Mononuclear cell (primary cell): ENCODE measurements around the gene EIF4E2. TPM values are rescaled to one million over a fixed set of nuclear protein-coding genes. Genes with fewer than 3 reads are reported as not detected.

Experiments
- H3K27me3 ChIP-seq: 2 replicates; pipeline ENCODE4 v1.6.0; 2011; ENCODE audit warnings: low read length, control low read depth; ENCODE audit not compliant: insufficient read depth
- H3K4me1 ChIP-seq: 2 replicates; pipeline ENCODE4 v1.5.1; 2011; ENCODE audit warnings: mild to moderate bottlenecking, low read length, control low read depth; ENCODE audit not compliant: insufficient read depth
- H3K4me3 ChIP-seq: 2 replicates; pipeline ENCODE4 v1.5.1; 2011; ENCODE audit warnings: mild to moderate bottlenecking, low read length, moderate library complexity
- H3K9me3 ChIP-seq: 2 replicates; pipeline ENCODE4 v1.5.1; 2011; ENCODE audit warnings: low read depth, mild to moderate bottlenecking, control low read depth, low read length
- total RNA-seq: library from RNA; depleted of rRNA; stranded (reverse); fragments of >200 nt; gene quantifications from one replicate; pipeline ENCODE4 v1.2.3, GENCODE V29; 2012

The EIF4E2 gene
- total RNA-seq, 1 donor: 50.1 TPM

DNA sequence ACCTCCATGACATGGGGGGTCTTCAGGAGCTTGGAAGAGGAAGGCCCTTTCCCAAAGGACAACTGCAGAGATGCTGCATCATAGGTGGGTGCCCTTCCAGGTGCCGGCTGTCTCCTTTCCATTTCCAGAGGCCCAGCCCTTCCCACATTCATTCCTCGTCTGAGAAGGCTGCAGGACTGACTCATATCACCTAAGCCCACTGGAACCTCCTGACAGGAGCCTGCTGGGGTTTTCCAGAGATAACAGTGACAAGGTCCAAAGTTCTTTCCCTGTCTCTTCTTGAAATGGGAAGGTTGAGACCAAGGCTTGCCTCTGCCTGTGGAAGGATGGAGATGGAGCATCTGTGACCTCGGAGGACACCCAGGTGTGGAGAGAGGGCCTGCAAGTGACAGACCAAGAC lies 33.9 kb upstream of the EIF4E2 start:
- H3K27me3 ChIP-seq: peaks cover 4% of the 10 kb centered on the region
- H3K9me3 ChIP-seq: no peaks in the 10 kb centered on the region
- H3K4me1 ChIP-seq: no peaks in the 10 kb centered on the region
- H3K4me3 ChIP-seq: no peak overlapping the region

DNA sequence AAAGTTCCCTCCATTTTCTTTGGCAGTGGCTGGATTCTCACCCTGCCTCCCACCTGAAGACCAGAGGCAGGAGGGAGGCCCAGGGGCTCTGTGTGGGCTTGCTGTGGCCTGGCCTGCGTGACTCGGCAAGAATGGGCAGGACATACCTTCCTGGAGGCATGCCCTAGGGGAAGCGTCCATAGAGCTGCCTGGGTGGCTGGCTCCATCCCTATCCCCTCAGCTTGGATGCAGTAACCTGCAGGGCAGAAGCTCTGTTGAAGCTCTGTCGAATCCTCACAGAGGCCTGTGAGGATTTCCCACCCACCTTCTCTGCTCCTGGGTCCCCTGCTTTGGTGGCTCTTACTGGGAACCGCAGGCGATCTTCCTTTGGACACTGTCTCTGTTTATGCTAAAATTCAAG lies 31.6 kb upstream of the EIF4E2 start:
- Histone ChIP-seq H3K27me3 (peaks cover 19% of the 10 kb centered on the region), H3K9me3 (no peaks in the 10 kb centered on the region), H3K4me1 (peaks cover 19% of the 10 kb centered on the region)

DNA sequence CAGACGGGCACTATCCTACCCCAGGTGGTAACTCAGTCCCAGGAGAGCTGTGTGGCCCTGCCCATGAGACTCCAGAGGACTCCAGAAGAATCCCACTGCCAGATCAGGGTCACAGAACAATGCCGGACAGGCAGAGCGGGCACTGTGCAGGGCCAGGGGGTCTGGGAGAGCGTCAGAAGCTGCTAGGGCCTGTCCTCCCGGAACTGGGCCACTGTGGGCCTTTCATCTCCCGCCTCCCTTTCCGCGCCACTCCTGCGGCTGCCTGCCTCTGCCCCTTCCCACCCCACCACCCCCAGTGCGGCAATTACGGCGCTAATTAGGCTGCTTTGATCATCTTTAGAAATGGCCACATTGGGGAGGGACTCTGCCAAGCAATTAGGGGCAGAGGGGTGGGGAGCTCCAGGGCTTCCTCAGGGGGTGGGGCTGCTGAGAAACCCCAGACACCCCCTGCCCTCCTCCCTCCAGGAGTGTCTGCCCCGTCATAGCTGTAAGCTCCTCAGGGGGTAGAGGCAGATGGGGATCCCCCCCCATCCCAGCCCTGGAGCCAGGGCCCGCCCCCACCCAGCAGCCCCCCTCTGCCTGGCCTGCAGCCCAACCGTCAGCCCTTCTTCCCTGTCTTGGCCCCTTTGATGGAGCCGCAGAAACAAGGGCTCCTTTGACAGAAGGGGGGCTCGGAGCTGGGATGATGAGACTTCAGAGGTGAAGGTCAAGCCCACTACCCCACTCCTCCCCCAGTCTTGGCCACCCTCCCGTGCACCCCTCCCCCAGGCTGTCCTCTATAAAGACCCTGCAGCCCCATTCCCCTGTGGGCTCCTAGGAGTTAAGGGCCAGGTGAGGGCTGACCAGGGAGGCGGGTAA lies 30.7 kb upstream of the EIF4E2 start, which contains the start of gene PRSS56:
PRSS56 (plus strand) TSS at position 808 of the 858 bp plus-strand sequence. CDS start 211 bp downstream, outside the sequence.
- Histone ChIP-seq H3K27me3 (peaks cover 26% of the 10 kb centered on the region), H3K9me3 (no peaks in the 10 kb centered on the region), H3K4me1 (peaks cover 24% of the 10 kb centered on the region), H3K4me3 (no peak within 1 kb of the TSS)

More for the DNA sequence above, 31.6 kb upstream of the EIF4E2 start:
- H3K4me3 ChIP-seq: no peak overlapping the region

DNA sequence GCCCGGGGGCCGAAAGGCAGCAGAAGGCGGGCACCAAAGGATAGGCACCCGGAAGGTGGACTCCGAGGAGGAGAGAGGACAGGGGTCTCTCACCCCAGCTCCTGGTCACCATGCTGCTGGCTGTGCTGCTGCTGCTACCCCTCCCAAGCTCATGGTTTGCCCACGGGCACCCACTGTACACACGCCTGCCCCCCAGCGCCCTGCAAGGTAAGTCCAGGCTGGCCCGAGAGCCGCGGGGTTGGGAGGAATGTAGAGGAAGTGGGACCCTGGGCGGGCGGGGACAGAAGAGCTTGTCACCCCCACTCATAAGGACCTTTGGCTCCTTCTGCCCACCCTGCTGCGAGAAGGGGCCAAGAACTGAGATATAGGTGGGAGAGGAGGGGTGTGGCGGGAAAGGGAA lies 30.0 kb upstream of the EIF4E2 start:
- Histone ChIP-seq H3K4me3 (no peak overlapping the region), H3K9me3 (no peaks in the 10 kb centered on the region), H3K27me3 (peaks cover 28% of the 10 kb centered on the region), H3K4me1 (peaks cover 24% of the 10 kb centered on the region)

DNA sequence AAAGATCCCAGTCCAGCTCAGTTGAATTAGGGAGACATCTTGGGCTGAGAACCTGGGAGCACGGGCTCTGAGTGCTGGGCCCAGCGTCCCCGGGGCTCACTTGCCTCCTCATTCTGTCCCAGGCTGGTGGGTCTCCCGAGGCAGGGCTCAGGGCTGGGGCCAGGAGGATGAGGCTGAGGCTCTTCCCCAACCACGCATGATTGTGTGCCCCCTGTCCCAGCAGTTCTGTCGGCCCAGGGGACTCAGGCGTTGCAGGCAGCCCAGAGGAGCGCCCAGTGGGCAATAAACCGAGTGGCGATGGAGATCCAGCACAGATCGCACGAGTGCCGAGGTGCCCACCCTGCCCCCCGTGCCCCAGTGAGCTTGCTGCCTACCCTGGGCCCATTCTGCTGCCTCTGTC lies 29.4 kb upstream of the EIF4E2 start:
- no peak overlapping the region for H3K4me3 ChIP-seq
- H3K27me3 ChIP-seq: peaks cover 28% of the 10 kb centered on the region
- peaks cover 24% of the 10 kb centered on the region for H3K4me1 ChIP-seq
- H3K9me3 ChIP-seq: no peaks in the 10 kb centered on the region

DNA sequence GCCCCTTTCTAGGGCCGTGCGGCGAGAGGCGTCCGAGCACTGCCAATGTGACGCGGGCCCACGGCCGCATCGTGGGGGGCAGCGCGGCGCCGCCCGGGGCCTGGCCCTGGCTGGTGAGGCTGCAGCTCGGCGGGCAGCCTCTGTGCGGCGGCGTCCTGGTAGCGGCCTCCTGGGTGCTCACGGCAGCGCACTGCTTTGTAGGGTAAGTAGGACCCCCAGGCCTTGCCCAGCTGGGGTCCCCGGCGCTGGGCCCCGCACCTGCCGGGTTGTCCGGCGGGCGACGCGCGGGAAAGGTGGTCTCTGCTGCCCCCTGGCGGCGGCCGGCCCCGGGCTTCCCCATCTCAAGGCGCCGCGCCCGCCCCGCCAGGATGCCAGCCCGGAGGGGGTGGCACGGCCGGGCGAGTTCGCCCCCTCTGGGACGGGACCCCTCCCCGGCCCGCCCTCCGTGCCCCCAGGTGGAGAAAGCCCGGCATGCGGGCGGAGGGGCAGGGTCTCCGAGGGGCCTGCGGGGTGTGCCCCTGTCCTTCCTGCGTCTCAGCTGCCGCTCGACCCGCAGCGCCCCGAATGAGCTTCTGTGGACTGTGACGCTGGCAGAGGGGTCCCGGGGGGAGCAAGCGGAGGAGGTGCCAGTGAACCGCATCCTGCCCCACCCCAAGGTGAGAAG lies 28.4 kb upstream of the EIF4E2 start:
- H3K4me1 ChIP-seq: peaks cover 24% of the 10 kb centered on the region
- H3K9me3 ChIP-seq: no peaks in the 10 kb centered on the region
- H3K27me3 ChIP-seq: peaks cover 28% of the 10 kb centered on the region
- no peak overlapping the region for H3K4me3 ChIP-seq

DNA sequence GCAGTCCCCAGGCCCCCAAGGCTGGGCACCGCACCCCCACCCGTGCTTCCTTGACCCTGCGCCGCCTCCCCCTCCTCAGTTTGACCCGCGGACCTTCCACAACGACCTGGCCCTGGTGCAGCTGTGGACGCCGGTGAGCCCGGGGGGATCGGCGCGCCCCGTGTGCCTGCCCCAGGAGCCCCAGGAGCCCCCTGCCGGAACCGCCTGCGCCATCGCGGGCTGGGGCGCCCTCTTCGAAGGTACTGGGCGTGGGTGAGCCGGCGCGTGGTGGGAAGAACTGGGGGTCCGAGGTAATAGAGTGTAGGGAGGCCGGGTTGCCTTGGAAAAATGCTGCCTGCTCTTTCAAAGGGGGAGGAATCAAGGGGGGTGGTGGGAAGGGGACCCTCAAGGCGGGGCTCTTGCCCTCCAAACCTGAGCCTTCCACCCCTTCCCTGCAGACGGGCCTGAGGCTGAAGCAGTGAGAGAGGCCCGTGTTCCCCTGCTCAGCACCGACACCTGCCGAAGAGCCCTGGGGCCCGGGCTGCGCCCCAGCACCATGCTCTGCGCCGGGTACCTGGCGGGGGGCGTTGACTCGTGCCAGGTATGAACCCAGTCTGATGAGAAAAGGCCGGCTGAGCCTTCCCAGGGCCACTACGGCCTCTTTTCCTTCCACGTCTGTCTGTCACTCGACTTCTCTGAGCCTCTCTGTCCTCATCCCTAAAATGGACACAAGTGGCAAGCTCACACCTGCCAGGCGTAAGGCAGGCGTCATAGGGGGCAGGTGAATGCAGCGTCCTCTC lies 27.7 kb upstream of the EIF4E2 start:
- Histone ChIP-seq H3K9me3 (no peaks in the 10 kb centered on the region), H3K4me3 (no peak overlapping the region), H3K27me3 (peaks cover 28% of the 10 kb centered on the region), H3K4me1 (peaks cover 24% of the 10 kb centered on the region)

DNA sequence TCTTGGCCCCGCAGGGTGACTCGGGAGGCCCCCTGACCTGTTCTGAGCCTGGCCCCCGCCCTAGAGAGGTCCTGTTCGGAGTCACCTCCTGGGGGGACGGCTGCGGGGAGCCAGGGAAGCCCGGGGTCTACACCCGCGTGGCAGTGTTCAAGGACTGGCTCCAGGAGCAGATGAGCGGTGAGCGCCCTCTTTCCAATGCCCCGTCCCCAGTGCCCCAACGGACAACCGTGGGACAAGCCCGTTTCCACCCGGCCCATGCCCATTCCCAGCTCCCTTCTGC lies 27.1 kb upstream of the EIF4E2 start:
- no peaks in the 10 kb centered on the region for H3K9me3 ChIP-seq
- no peak overlapping the region for H3K4me3 ChIP-seq
- H3K4me1 ChIP-seq: peaks cover 24% of the 10 kb centered on the region
- peaks cover 28% of the 10 kb centered on the region for H3K27me3 ChIP-seq

DNA sequence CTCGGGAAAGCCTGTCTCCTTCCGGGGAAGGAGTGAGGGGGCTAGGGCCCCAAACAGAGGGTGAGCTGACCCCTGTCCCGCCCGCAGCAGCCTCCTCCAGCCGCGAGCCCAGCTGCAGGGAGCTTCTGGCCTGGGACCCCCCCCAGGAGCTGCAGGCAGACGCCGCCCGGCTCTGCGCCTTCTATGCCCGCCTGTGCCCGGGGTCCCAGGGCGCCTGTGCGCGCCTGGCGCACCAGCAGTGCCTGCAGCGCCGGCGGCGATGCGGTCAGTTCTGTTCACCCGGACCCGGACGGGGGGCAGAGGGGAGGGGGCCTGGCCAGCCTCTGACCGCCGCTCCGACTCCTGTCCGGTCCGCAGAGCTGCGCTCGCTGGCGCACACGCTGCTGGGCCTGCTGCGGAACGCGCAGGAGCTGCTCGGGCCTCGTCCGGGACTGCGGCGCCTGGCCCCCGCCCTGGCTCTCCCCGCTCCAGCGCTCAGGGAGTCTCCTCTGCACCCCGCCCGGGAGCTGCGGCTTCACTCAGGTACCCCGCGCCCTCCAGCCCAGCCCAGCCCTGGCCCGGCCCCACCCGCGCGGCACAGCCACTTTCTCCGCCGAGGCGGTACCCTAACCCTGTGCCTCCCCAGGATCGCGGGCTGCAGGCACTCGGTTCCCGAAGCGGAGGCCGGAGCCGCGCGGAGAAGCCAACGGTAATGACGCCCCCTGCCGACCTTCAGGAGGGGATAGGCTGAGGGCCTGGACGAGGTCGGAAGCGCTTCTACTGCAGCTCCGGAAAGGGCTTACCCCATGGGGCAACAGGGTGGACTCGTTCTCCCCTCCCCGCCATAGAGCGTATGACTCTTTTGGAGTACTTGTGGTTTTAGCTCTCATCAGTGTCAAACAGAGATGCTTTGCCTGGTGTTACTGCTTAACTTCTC lies 26.5 kb upstream of the EIF4E2 start:
- peaks cover 28% of the 10 kb centered on the region for H3K27me3 ChIP-seq
- H3K4me3 ChIP-seq: no peak overlapping the region
- no peaks in the 10 kb centered on the region for H3K9me3 ChIP-seq
- H3K4me1 ChIP-seq: peaks cover 24% of the 10 kb centered on the region

DNA sequence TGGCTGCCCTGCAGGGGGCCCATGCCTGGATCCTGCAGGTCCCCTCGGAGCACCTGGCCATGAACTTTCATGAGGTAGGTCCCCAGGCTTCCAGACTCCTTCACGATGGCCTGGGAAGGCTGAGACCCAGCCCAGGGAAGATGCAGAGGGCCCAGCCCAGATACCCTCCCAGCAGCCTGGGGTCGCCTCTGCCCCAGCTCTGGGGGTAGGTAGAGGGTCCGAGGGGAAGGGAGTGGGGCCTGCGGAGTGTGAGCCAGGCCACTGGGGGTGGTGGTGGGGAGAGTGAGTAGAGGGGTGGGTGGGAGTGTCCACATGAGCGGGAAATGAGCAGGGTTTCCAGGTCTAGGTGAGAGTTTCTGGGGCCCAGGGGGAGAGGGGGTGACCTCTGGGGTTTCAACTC lies 25.7 kb upstream of the EIF4E2 start:
- Histone ChIP-seq H3K9me3 (no peaks in the 10 kb centered on the region), H3K27me3 (peaks cover 28% of the 10 kb centered on the region), H3K4me1 (peaks cover 24% of the 10 kb centered on the region), H3K4me3 (no peak overlapping the region)

DNA sequence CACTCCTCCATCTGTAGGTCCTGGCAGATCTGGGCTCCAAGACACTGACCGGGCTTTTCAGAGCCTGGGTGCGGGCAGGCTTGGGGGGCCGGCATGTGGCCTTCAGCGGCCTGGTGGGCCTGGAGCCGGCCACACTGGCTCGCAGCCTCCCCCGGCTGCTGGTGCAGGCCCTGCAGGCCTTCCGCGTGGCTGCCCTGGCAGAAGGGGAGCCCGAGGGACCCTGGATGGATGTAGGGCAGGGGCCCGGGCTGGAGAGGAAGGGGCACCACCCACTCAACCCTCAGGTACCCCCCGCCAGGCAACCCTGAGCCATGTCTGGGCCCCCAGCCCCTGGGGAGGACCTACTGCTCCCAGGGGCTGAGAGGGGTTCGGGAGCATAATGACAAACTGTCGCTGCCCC lies 25.3 kb upstream of the EIF4E2 start:
- H3K27me3 ChIP-seq: peaks cover 28% of the 10 kb centered on the region
- no peaks in the 10 kb centered on the region for H3K9me3 ChIP-seq
- H3K4me1 ChIP-seq: peaks cover 24% of the 10 kb centered on the region
- H3K4me3 ChIP-seq: no peak overlapping the region

DNA sequence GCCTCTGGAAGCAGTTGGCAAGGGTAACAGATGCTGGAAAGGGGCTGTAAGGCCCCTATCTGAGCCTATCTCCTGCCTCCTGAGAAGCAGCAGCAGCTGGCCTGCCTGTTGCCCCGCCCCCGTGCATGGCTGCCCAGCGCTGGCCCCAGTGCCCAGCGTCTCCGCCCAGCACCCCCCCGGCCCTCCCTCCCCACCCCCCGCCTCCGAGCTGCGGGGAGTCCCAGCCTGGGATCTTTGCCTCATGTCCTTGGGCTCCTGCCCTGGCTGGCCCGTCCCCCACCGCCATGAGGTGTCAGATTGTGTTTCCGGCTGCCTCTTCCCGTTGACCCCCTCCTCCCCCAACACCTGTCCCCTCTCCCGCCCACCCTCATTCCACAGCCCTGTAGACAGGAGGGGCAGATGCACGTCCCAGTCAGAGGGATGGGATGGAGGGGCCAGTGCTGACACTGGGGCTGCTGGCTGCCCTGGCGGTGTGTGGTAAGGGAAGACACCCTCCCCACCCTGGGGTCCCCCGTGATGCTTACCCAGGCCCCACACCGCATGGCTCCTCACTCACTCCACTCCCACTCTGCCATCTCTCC lies 24.6 kb upstream of the EIF4E2 start, which contains the start of gene CHRND:
CHRND (plus strand) TSS at position 370 of the 581 bp plus-strand sequence; CDS start at position 426, 56 bp downstream.
- Histone ChIP-seq H3K4me1 (peaks cover 24% of the 10 kb centered on the region), H3K27me3 (peaks cover 28% of the 10 kb centered on the region)

DNA sequence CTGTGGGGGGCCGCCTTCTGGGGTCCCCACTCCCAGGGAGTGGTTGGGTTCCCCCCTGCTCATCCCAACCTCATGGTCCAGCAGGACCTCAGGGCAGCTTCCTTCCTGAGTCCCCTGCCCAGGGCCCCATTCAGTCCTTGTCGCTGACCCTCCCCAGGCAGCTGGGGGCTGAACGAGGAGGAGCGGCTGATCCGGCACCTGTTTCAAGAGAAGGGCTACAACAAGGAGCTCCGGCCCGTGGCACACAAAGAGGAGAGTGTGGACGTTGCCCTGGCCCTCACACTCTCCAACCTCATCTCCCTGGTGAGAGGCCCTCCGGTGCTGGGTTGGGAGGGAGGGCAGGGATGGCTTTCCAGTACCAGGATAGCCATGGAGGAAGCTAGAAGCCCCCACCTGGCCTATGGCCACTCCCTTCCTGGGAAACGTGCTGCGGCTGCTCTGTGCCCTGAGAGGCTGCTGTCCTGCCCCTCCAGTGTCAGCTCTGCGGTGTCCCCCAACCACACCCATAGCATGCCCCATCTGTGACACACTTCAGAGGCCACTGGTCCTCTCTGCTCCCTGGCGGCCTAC lies 24.0 kb upstream of the EIF4E2 start:
- no peaks in the 10 kb centered on the region for H3K9me3 ChIP-seq
- peaks cover 25% of the 10 kb centered on the region for H3K27me3 ChIP-seq
- H3K4me1 ChIP-seq: peaks cover 24% of the 10 kb centered on the region
- no peak overlapping the region for H3K4me3 ChIP-seq

More for the DNA sequence above, 24.6 kb upstream of the EIF4E2 start, which contains the start of gene CHRND:
- H3K9me3 ChIP-seq: no peaks in the 10 kb centered on the region
- no peak within 1 kb of the TSS for H3K4me3 ChIP-seq
